HepG2 (cell line): ENCODE data around the gene PRKCE. TPM values are rescaled to one million over a fixed set of nuclear protein-coding genes. Genes with fewer than 3 reads are reported as not detected.

Source experiments
- ATAC-seq: fragments of 200-7000 bp; cut with Tn5 transposase; 3 replicates; pipeline ENCODE4 v1.9.1; 2020; ENCODE audit warnings: mild to moderate bottlenecking, moderate library complexity
- BruUV-seq: library from RNA; stranded (reverse); fragments of 400-500 nt; replicated peaks from 2 replicates; lab custom pipeline; 2021; lab: Mats Ljungman, UMichigan
- CTCF ChIA-PET: fragments of 300-600 bp; formaldehyde crosslinking; extraction: SDS; loops from one replicate; lab custom pipeline; 2021; ENCODE audit warnings: low total read pairs, inconsistent platforms, low intra/inter-chr PET ratio; lab: Yijun Ruan, JAX
- POLR2A ChIA-PET: fragments of 350-600 bp; sonication (Branson Sonifier 250); formaldehyde crosslinking; loops from one replicate; lab custom pipeline; 2020; ENCODE audit warnings: antibody characterized with exemption, inconsistent platforms; lab: Yijun Ruan, JAX
- DNase-seq: peaks from one replicate; pipeline ENCODE4 v3.0.0-alpha.2; 2015; ENCODE audit warnings: low spot score
- FAIRE-seq: peaks from 3 replicates; lab custom pipeline; 2011; peaks lifted over from hg19 to GRCh38; lab: Jason Lieb, UNC
- H2AFZ ChIP-seq: one replicate; pipeline ENCODE4 v1.6.1; 2011; ENCODE audit warnings: low read length, inconsistent platforms
- H3K27ac ChIP-seq: fragments of 300-600 bp; 3 replicates; pipeline ENCODE4 v1.8.0; 2011; ENCODE audit warnings: mixed run types, mild to moderate bottlenecking, mixed read lengths, low read length, inconsistent platforms; ENCODE audit not compliant: insufficient read depth; ENCODE audit errors: extremely low read length
- H3K27me3 ChIP-seq, 2 experiments: fragments of 200-600 bp in 1 of 2; 2 replicates in 1 of 2; 3 replicates in 1 of 2; pipeline versions ENCODE4 v1.6.0 to v1.8.0; 2011; ENCODE audit warnings: low read length in 2 of 2, mild to moderate bottlenecking in 2 of 2, moderate library complexity in 2 of 2, inconsistent platforms in 1 of 2; ENCODE audit not compliant: insufficient read depth in 2 of 2, control insufficient read depth in 1 of 2
- H3K36me3 ChIP-seq, 2 experiments: fragments of 200-600 bp in 1 of 2; replicated peaks in 1 of 2; 2 replicates in 1 of 2; 3 replicates in 1 of 2; pipeline versions ENCODE4 v1.5.1 to v1.8.0; 2011; ENCODE audit warnings: low read length in 2 of 2, inconsistent platforms in 1 of 2; ENCODE audit not compliant: insufficient read depth in 2 of 2, control insufficient read depth in 1 of 2
- H3K4me1 ChIP-seq: 2 replicates; pipeline ENCODE4 v1.5.1; 2012; ENCODE audit warnings: low read length, inconsistent platforms; ENCODE audit not compliant: insufficient read depth
- H3K4me2 ChIP-seq: 2 replicates; pipeline ENCODE4 v1.6.0; 2011; ENCODE audit warnings: low read depth, low read length, inconsistent platforms
- H3K4me3 ChIP-seq, 3 experiments: fragments of 200-600 bp in 1 of 3; sonication (generic), shearing (Covaris generic) in 1 of 3; replicated peaks in 1 of 3; 2 replicates each; pipeline ENCODE4 v1.5.1; 2011 to 2016; ENCODE audit warnings: low read length in 3 of 3, inconsistent platforms in 2 of 3, low read depth in 2 of 3, mild to moderate bottlenecking in 2 of 3, control low read depth in 1 of 3, mixed read lengths in 1 of 3; ENCODE audit not compliant: insufficient read depth in 1 of 3
- H3K79me2 ChIP-seq: one replicate; pipeline ENCODE4 v1.6.1; 2011; ENCODE audit warnings: low read length, inconsistent platforms; ENCODE audit not compliant: insufficient read depth
- H3K9ac ChIP-seq: 2 replicates; pipeline ENCODE4 v1.6.0; 2011; ENCODE audit warnings: mild to moderate bottlenecking, low read depth, low read length, inconsistent platforms; ENCODE audit not compliant: insufficient read depth
- H3K9me3 ChIP-seq: 2 replicates; pipeline ENCODE4 v1.5.1; 2012; ENCODE audit warnings: mild to moderate bottlenecking, low read length
- H4K20me1 ChIP-seq: 2 replicates; pipeline ENCODE4 v1.6.0; 2011; ENCODE audit warnings: inconsistent platforms, mild to moderate bottlenecking, low read length, moderate library complexity; ENCODE audit not compliant: insufficient read depth
- CAMTA2 ChIP-seq: sonication (generic); formaldehyde crosslinking; IDR thresholded peaks from 2 replicates; pipeline ENCODE4 v1.4.0; 2020; ENCODE audit warnings: mild to moderate bottlenecking, missing genetic modification reagents, borderline replicate concordance
- HES4 ChIP-seq: sonication (generic); formaldehyde crosslinking; IDR thresholded peaks from 2 replicates; pipeline ENCODE4 v1.9.0; 2021; ENCODE audit warnings: mild to moderate bottlenecking, missing genetic modification reagents, borderline replicate concordance
- KDM5A ChIP-seq: fragments of 200-600 bp; sonication (generic); IDR thresholded peaks from 2 replicates; pipeline ENCODE4 v1.7.0; 2018; ENCODE audit warnings: antibody characterized with exemption, mild to moderate bottlenecking, low read length, borderline replicate concordance
- ZFP90 ChIP-seq: sonication (generic); formaldehyde crosslinking; IDR thresholded peaks from 2 replicates; pipeline ENCODE4 v1.8.0; 2022; ENCODE audit warnings: missing genetic modification reagents, mild to moderate bottlenecking, inconsistent platforms, borderline replicate concordance
- ZNF30 ChIP-seq: sonication (generic); formaldehyde crosslinking; IDR thresholded peaks from 2 replicates; pipeline ENCODE4 v1.5.0; 2020; ENCODE audit warnings: mild to moderate bottlenecking, missing genetic modification reagents
- ZNF749 ChIP-seq: sonication (generic); formaldehyde crosslinking; IDR thresholded peaks from 2 replicates; pipeline ENCODE4 v1.8.0; 2022; ENCODE audit warnings: mild to moderate bottlenecking, missing genetic modification reagents, moderate library complexity, borderline replicate concordance
- ZNF839 ChIP-seq: sonication (generic); formaldehyde crosslinking; IDR thresholded peaks from 2 replicates; pipeline ENCODE4 v1.4.0; 2020; ENCODE audit warnings: missing genetic modification reagents, mild to moderate bottlenecking, borderline replicate concordance
- ZSCAN31 ChIP-seq: sonication (generic); formaldehyde crosslinking; IDR thresholded peaks from 2 replicates; pipeline ENCODE4 v1.5.0; 2020; ENCODE audit warnings: low read depth, mild to moderate bottlenecking, missing genetic modification reagents
- WGBS: methylation state at CpG from one replicate; pipeline ENCODE4 v1.1.6; 2017; ENCODE audit warnings: low lambda C conversion rate; 5-methylcytosine and 5-hydroxymethylcytosine counted together
- in situ Hi-C: cut with HindIII; loops from 2 replicates; pipeline ENCODE4 v1.10.0; 2017; ENCODE audit warnings: low pct_unique_long_range_greater_than_20kb; ENCODE audit not compliant: extremely low pct_ligation_motif_present
- intact Hi-C: fragments of 100-400 bp; cut with micrococcal nuclease; formaldehyde crosslinking; loops from one replicate; pipeline ENCODE4 v1.10.0; 2022; ENCODE audit not compliant: unreplicated experiment
- polyA plus RNA-seq, 8 experiments: library from polyadenylated mRNA; depleted of rRNA in 3 of 8; stranded (reverse) in 7 of 8; unstranded in 1 of 8; fragments of >200 nt; fragmentation: Illumina TruSeq in 4 of 8; extraction: Trizol in 4 of 8; gene quantifications; 2 replicates each; pipeline versions ENCODE4 v1.2.1 to v1.2.3, GENCODE V29; 2011 to 2016; ENCODE audit warnings: low read depth in 4 of 8, missing spikeins in 1 of 8, mixed read lengths in 1 of 8; ENCODE audit not compliant: insufficient read depth in 1 of 8
- total RNA-seq, 5 experiments: library from RNA; depleted of rRNA; stranded (reverse); fragments of >200 nt; fragmentation: Illumina TruSeq; extraction: Trizol; gene quantifications; 2 replicates each; pipeline ENCODE4 v1.2.3, GENCODE V29; 2016; ENCODE audit warnings: low read depth in 1 of 5
- TF ChIP-seq, protein P1 (sequence below): sonication (generic); formaldehyde crosslinking; IDR thresholded peaks from 2 replicates; pipeline ENCODE4 v1.5.1; 2020; ENCODE audit warnings: missing genetic modification reagents, mild to moderate bottlenecking, borderline replicate concordance
- TF ChIP-seq, protein P2 (sequence below): sonication (generic); formaldehyde crosslinking; IDR thresholded peaks from 2 replicates; pipeline ENCODE4 v1.4.0; 2020; ENCODE audit warnings: missing genetic modification reagents
- TF ChIP-seq, protein P3 (sequence below): sonication (generic); formaldehyde crosslinking; IDR thresholded peaks from 2 replicates; pipeline ENCODE4 v1.4.0; 2020; ENCODE audit warnings: mild to moderate bottlenecking, low read depth, missing genetic modification reagents
- TF ChIP-seq, protein P4 (sequence below): sonication (generic); formaldehyde crosslinking; IDR thresholded peaks from 2 replicates; pipeline ENCODE4 v1.4.0; 2020; ENCODE audit warnings: missing genetic modification reagents, borderline replicate concordance

The PRKCE gene
- total and polyA plus RNA-seq, 2 of the 13 experiments (the other 11 are each of a cell fraction or from before 2014, with no cell fraction given) = 1.0 to 3.9 TPM

DNA sequence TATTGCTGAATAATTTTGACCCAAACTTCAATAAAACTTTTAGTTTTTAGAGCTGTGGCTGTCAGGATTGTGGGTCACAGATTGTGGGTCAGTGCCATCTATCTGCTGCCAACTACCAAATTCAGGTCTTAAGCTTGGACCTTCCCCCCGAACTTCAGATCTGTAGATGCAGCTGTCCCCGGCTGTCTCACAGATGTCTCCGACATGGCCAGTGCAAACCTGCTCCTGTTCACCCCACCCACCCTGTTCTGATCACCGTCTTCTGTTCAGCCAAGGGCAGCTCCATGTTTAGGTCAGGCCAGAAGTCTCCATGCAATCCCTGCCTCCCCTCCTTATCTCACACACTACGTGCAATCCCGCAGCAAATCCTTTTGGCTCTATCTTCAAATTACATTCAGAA, 175.0 kb downstream of the PRKCE start:
- POLR2A ChIA-PET = no interaction called here
- Histone ChIP-seq H3K4me3 (no peak overlapping the region), H3K9ac (no peak overlapping the region), H4K20me1 (no peaks in the 10 kb centered on the region; the same call in 1 of the 2 replicates), H3K9me3 (peaks cover 16% of the 10 kb centered on the region), H3K4me2 (no peak overlapping the region), H3K4me1 (peaks cover 11% of the 10 kb centered on the region), H3K36me3 (no peaks in the 10 kb centered on the region), H3K79me2 (no peaks in the 10 kb centered on the region), H3K27me3 (no peaks in the 10 kb centered on the region), H3K27ac (no peak overlapping the region), H2AFZ (no peak overlapping the region)
- CTCF ChIA-PET = no interaction called here
- WGBS = 77% methylated on average over 6 of the region's 6 CpGs
- in situ Hi-C loops = no loop called here
- DNase-seq = no peak
- intact Hi-C loops = no loop called here
- BruUV-seq = no TSS peak
- no peak for ATAC-seq
- no peak for FAIRE-seq
- TF ChIP-seq ZSCAN31 (CRISPR knock-in tag) (no peak), ZFP90 (no peak), ZNF749 (CRISPR knock-in tag) (no peak)
- TF ChIP-seq, all 625 proteins: peak for 0

DNA sequence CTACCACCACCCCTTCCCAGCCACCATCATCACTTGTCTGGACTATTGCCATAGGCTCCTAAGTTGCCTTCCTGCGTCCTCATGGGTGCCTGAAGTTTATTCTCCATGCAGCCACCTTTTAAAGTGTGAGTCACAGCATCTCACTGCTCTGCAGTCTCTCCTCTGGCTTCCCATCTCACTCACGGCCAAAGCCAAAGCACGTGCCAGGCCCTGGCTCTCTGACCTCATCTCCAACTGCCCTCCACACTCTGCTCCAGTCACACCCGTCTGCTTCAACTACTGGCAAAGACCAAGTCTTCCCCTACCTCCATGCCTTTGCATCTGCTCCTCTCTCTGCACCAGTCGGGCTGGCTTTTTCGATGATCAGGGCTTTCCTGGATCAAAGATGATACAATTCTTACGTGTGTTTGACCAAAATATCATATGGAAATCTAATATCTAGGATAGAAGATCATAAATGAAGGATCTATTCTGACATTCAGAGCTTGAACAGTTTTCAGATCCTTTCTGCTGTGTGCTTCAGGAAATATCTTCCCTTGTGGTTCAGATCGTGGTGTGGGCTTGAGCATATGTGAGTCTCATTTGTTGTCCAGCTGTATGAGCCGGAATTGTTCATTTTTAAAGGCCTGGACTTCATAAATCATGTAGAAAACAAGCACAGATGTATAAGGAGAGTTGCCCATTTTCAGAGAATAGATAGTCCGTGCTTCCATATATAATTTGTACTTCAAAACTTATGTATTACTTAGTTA, 175.6 kb downstream of the PRKCE start:
- POLR2A ChIA-PET = no interaction called here
- CTCF ChIA-PET = no interaction called here
- TF ChIP-seq HES4 (CRISPR knock-in tag) (no peak), ZNF839 (CRISPR knock-in tag) (no peak), ZNF30 (CRISPR knock-in tag) (no peak), KDM5A (no peak), CAMTA2 (CRISPR knock-in tag) (no peak)
- TF ChIP-seq, protein P1, sequence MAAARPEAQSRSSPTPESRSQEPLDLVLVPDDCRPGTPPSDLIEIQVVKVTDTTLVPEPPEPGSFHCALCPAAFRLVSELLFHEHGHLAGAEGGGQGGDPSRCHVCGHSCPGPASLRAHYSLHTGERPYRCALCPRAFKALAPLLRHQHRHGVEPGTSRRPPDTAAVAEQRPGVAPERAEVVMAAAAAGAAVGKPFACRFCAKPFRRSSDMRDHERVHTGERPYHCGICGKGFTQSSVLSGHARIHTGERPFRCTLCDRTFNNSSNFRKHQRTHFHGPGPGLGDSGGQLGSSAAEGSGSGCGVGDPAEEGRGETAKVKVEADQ (CRISPR knock-in tag) = no peak
- TF ChIP-seq, protein P2, sequence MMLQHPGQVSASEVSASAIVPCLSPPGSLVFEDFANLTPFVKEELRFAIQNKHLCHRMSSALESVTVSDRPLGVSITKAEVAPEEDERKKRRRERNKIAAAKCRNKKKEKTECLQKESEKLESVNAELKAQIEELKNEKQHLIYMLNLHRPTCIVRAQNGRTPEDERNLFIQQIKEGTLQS (CRISPR knock-in tag) = no peak
- TF ChIP-seq, protein P3, sequence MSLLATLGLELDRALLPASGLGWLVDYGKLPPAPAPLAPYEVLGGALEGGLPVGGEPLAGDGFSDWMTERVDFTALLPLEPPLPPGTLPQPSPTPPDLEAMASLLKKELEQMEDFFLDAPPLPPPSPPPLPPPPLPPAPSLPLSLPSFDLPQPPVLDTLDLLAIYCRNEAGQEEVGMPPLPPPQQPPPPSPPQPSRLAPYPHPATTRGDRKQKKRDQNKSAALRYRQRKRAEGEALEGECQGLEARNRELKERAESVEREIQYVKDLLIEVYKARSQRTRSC = no peak
- TF ChIP-seq, protein P4, sequence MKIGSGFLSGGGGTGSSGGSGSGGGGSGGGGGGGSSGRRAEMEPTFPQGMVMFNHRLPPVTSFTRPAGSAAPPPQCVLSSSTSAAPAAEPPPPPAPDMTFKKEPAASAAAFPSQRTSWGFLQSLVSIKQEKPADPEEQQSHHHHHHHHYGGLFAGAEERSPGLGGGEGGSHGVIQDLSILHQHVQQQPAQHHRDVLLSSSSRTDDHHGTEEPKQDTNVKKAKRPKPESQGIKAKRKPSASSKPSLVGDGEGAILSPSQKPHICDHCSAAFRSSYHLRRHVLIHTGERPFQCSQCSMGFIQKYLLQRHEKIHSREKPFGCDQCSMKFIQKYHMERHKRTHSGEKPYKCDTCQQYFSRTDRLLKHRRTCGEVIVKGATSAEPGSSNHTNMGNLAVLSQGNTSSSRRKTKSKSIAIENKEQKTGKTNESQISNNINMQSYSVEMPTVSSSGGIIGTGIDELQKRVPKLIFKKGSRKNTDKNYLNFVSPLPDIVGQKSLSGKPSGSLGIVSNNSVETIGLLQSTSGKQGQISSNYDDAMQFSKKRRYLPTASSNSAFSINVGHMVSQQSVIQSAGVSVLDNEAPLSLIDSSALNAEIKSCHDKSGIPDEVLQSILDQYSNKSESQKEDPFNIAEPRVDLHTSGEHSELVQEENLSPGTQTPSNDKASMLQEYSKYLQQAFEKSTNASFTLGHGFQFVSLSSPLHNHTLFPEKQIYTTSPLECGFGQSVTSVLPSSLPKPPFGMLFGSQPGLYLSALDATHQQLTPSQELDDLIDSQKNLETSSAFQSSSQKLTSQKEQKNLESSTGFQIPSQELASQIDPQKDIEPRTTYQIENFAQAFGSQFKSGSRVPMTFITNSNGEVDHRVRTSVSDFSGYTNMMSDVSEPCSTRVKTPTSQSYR (CRISPR knock-in tag) = no peak

More for the DNA sequence above, 175.6 kb downstream of the PRKCE start:
- Histone ChIP-seq H3K36me3 (no peaks in the 10 kb centered on the region), H2AFZ (no peak overlapping the region), H3K4me2 (no peak overlapping the region), H3K4me1 (peaks cover 5% of the 10 kb centered on the region), H3K4me3 (no peak overlapping the region), H4K20me1 (no peaks in the 10 kb centered on the region; the same call in 1 of the 2 replicates), H3K79me2 (no peaks in the 10 kb centered on the region), H3K27me3 (no peaks in the 10 kb centered on the region), H3K27ac (no peak overlapping the region), H3K9ac (no peak overlapping the region), H3K9me3 (peaks cover 16% of the 10 kb centered on the region)
- no TSS peak for BruUV-seq
- ATAC-seq = no peak
- no peak for DNase-seq
- in situ Hi-C loops (no loop called here), intact Hi-C loops (no loop called here)
- WGBS = 35% methylated on average over 10 of the region's 10 CpGs
- FAIRE-seq = no peak
